ENCODE measurements around the gene PLLP.

DNA sequence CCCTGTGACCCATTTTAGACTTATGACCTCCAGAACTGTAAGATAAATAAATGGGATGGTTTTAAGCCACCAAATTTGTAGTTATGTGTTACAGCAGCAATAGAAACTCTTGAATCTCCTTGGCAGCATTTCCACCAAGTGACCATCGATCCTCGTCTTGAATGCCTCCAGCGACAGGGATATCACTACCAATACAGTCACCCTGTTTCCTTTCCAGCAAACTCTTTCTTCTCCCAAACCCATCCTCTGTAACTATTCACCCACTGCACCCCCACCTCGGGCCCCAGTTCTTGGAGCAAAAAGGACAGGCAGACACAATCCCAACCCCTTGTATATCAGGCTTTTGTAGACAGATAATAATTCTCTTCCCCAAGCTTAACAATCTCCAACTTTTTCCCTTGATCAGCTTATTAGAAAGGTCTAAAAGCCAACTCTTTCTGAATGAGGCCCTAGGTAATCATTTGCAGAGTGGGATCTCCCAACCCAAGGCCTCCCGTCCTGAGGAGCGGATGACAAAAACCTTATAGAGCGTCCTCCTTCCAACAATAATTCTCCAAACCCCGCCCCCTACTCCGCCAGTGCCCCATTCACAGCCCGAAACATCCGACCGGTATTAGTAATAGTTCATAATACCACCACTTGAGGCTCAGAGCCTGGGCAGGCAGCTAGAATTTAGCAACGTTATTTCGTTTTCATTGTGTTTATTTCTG, 14.7 kb upstream of the PLLP start:
- TF ChIP-seq POLR2A (IDR thresholded peaks at IDR 0.05), result no peak
- TF ChIP-seq, protein P1, sequence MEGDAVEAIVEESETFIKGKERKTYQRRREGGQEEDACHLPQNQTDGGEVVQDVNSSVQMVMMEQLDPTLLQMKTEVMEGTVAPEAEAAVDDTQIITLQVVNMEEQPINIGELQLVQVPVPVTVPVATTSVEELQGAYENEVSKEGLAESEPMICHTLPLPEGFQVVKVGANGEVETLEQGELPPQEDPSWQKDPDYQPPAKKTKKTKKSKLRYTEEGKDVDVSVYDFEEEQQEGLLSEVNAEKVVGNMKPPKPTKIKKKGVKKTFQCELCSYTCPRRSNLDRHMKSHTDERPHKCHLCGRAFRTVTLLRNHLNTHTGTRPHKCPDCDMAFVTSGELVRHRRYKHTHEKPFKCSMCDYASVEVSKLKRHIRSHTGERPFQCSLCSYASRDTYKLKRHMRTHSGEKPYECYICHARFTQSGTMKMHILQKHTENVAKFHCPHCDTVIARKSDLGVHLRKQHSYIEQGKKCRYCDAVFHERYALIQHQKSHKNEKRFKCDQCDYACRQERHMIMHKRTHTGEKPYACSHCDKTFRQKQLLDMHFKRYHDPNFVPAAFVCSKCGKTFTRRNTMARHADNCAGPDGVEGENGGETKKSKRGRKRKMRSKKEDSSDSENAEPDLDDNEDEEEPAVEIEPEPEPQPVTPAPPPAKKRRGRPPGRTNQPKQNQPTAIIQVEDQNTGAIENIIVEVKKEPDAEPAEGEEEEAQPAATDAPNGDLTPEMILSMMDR (IDR thresholded peaks at IDR 0.05), result peak in 1 of 6 experiments; percentile 25
